HEK293 (cell line): ENCODE data around the gene RIPK4.
"Not testable (repeated sequence)": the region's sequence is repeated elsewhere in the genome, so short reads cannot be mapped to it uniquely, and the experiment has no call there.

Experiments
- CTCF ChIA-PET: fragments of 350-600 bp; formaldehyde crosslinking; extraction: SDS; loops from one replicate; lab custom pipeline; 2021; ENCODE audit warnings: antibody characterized with exemption; lab: Yijun Ruan, JAX
- POLR2A ChIA-PET: fragments of 300-600 bp; formaldehyde crosslinking; extraction: SDS; loops from one replicate; lab custom pipeline; 2020; ENCODE audit warnings: antibody characterized with exemption, inconsistent platforms; lab: Yijun Ruan, JAX
- H3K27ac ChIP-seq: fragments of 200-500 bp; sonication (Bioruptor generic); 2 replicates; pipeline ENCODE4 v1.5.1; 2014; ENCODE audit warnings: low read depth, low read length, control low read depth, inconsistent platforms; ENCODE audit errors: extremely low read depth
- H3K36me3 ChIP-seq, 2 experiments: fragments of 200-500 bp in 1 of 2; sonication (Bioruptor generic) in 1 of 2; 1 replicate in 1 of 2; 2 replicates in 1 of 2; pipeline ENCODE4 v1.5.1; 2014 to 2017; ENCODE audit warnings: inconsistent platforms in 2 of 2, low read length in 2 of 2; ENCODE audit not compliant: control insufficient read depth in 2 of 2, insufficient read depth in 1 of 2
- H3K4me1 ChIP-seq: fragments of 200-500 bp; sonication (Bioruptor generic); 2 replicates; pipeline ENCODE4 v1.5.1; 2014; ENCODE audit warnings: mild to moderate bottlenecking, low read length, inconsistent platforms; ENCODE audit not compliant: control insufficient read depth, insufficient read depth
- H3K4me3 ChIP-seq: 2 replicates; pipeline ENCODE4 v1.5.1; 2011; ENCODE audit warnings: low read depth, mild to moderate bottlenecking, control low read depth, low read length, moderate library complexity
- H3K9me3 ChIP-seq: fragments of 200-500 bp; sonication (Bioruptor generic); 2 replicates; pipeline ENCODE4 v1.5.1; 2014; ENCODE audit warnings: low read depth, low read length, inconsistent platforms; ENCODE audit not compliant: control insufficient read depth, insufficient read depth
- EGR2 ChIP-seq: fragments of 450-650 bp; formaldehyde crosslinking; IDR thresholded peaks from 2 replicates; pipeline ENCODE4 v1.5.1; 2016; ENCODE audit warnings: low read depth, missing biosample characterization, missing genetic modification characterization
- GLI2 ChIP-seq: fragments of 450-650 bp; formaldehyde crosslinking; IDR thresholded peaks from 2 replicates; pipeline ENCODE4; 2017; ENCODE audit warnings: missing biosample characterization, missing genetic modification characterization, low read depth, borderline replicate concordance
- GLI4 ChIP-seq: fragments of 450-650 bp; formaldehyde crosslinking; IDR thresholded peaks from 2 replicates; pipeline ENCODE4 v1.5.1; 2016; ENCODE audit warnings: missing biosample characterization, missing genetic modification characterization
- KLF17 ChIP-seq: fragments of 450-650 bp; formaldehyde crosslinking; IDR thresholded peaks from 2 replicates; pipeline ENCODE4 v1.5.1; 2016; ENCODE audit warnings: missing biosample characterization, missing genetic modification characterization
- PRDM10 ChIP-seq: fragments of 450-650 bp; formaldehyde crosslinking; IDR thresholded peaks from 2 replicates; pipeline ENCODE4 v1.5.1; 2016; ENCODE audit warnings: missing biosample characterization, missing genetic modification characterization
- RBAK ChIP-seq: fragments of 450-650 bp; formaldehyde crosslinking; IDR thresholded peaks from 2 replicates; pipeline ENCODE4 v1.5.1; 2016; ENCODE audit warnings: missing biosample characterization, missing genetic modification characterization
- ZBTB8A ChIP-seq: fragments of 450-650 bp; formaldehyde crosslinking; IDR thresholded peaks from 2 replicates; pipeline ENCODE4 v1.5.1; 2016; ENCODE audit warnings: missing biosample characterization, missing genetic modification characterization
- ZFHX2 ChIP-seq: fragments of 450-650 bp; formaldehyde crosslinking; conservative IDR thresholded peaks from 2 replicates; pipeline ENCODE4 v1.5.1; 2016; ENCODE audit warnings: missing biosample characterization, missing genetic modification characterization
- ZNF10 ChIP-seq: fragments of 450-650 bp; formaldehyde crosslinking; IDR thresholded peaks from 2 replicates; pipeline ENCODE4 v1.5.1; 2017; ENCODE audit warnings: missing biosample characterization, missing genetic modification characterization
- ZNF138 ChIP-seq: fragments of 450-650 bp; formaldehyde crosslinking; IDR thresholded peaks from 2 replicates; pipeline ENCODE4 v1.5.1; 2016; ENCODE audit warnings: missing biosample characterization, missing genetic modification characterization, borderline replicate concordance
- ZNF146 ChIP-seq: fragments of 450-650 bp; formaldehyde crosslinking; IDR thresholded peaks from 2 replicates; pipeline ENCODE4 v1.5.1; 2016; ENCODE audit warnings: missing biosample characterization, missing genetic modification characterization
- ZNF184 ChIP-seq: fragments of 450-650 bp; IDR thresholded peaks from 2 replicates; pipeline ENCODE4 v1.5.1; 2018; ENCODE audit warnings: missing biosample characterization, mild to moderate bottlenecking, missing genetic modification characterization
- ZNF324 ChIP-seq: fragments of 450-650 bp; formaldehyde crosslinking; IDR thresholded peaks from 2 replicates; pipeline ENCODE4 v1.5.1; 2016; ENCODE audit warnings: missing biosample characterization, missing genetic modification characterization
- ZNF354C ChIP-seq: fragments of 450-650 bp; formaldehyde crosslinking; IDR thresholded peaks from 2 replicates; pipeline ENCODE4 v1.5.1; 2016; ENCODE audit warnings: missing biosample characterization, missing genetic modification characterization, low read depth, borderline replicate concordance
- ZNF37A ChIP-seq: fragments of 450-650 bp; IDR thresholded peaks from 2 replicates; pipeline ENCODE4 v1.5.1; 2018; ENCODE audit warnings: missing biosample characterization, missing genetic modification characterization
- ZNF423 ChIP-seq: fragments of 450-650 bp; formaldehyde crosslinking; IDR thresholded peaks from 2 replicates; pipeline ENCODE4 v1.5.1; 2016; ENCODE audit warnings: missing biosample characterization, missing genetic modification characterization
- ZNF433 ChIP-seq: fragments of 450-650 bp; formaldehyde crosslinking; IDR thresholded peaks from 2 replicates; pipeline ENCODE4 v1.5.1; 2016; ENCODE audit warnings: missing biosample characterization, missing genetic modification characterization, low read depth
- ZNF670 ChIP-seq: fragments of 450-650 bp; formaldehyde crosslinking; IDR thresholded peaks from 2 replicates; pipeline ENCODE4 v1.5.1; 2016; ENCODE audit warnings: missing biosample characterization, missing genetic modification characterization, low read depth
- ZNF777 ChIP-seq: fragments of 450-650 bp; formaldehyde crosslinking; IDR thresholded peaks from 2 replicates; pipeline ENCODE4 v1.5.1; 2017; ENCODE audit warnings: missing biosample characterization, missing genetic modification characterization, borderline replicate concordance
- TF ChIP-seq, protein P1 (sequence below): fragments of 450-650 bp; formaldehyde crosslinking; IDR thresholded peaks from 2 replicates; pipeline ENCODE4 v1.5.1; 2017; ENCODE audit warnings: missing biosample characterization, missing genetic modification characterization

The RIPK4 gene

GRCh38 chr21:41725421-41726031, 41.3 kb downstream of the RIPK4 start (continued):
- TF ChIP-seq ZNF433 (no peak), GLI4 (no peak), ZBTB8A (tag by site-specific recombination) (no peak), ZNF37A (no peak), RBAK (tag by site-specific recombination) (no peak)
- TF ChIP-seq, protein P1, sequence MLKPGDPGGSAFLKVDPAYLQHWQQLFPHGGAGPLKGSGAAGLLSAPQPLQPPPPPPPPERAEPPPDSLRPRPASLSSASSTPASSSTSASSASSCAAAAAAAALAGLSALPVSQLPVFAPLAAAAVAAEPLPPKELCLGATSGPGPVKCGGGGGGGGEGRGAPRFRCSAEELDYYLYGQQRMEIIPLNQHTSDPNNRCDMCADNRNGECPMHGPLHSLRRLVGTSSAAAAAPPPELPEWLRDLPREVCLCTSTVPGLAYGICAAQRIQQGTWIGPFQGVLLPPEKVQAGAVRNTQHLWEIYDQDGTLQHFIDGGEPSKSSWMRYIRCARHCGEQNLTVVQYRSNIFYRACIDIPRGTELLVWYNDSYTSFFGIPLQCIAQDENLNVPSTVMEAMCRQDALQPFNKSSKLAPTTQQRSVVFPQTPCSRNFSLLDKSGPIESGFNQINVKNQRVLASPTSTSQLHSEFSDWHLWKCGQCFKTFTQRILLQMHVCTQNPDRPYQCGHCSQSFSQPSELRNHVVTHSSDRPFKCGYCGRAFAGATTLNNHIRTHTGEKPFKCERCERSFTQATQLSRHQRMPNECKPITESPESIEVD (tag by site-specific recombination) = no peak

DNA sequence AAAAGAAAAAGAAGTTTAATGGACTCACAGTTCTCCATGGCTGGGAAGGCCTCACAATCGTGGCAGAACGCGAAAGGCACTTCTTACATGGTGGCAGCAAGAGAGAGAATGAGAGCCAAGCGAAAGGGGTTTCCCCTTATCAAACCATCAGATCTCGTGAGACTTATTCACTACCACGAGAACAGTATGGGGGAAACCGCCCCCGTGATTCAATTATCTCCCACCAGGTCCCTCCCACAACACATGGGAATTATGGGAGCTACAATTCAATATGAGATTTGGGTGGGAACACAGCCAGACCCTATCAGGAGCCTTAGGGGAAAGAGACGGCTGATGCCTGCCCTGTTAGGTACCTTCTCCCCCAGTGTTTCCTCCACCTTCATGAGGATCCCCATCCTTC, 43.0 kb downstream of the RIPK4 start:
- H3K9me3 ChIP-seq, H3K36me3 ChIP-seq, POLR2A ChIA-PET, H3K27ac ChIP-seq, H3K4me1 ChIP-seq, CTCF ChIA-PET, H3K4me3 ChIP-seq: not testable (repeated sequence)
- TF ChIP-seq EGR2 (tag by site-specific recombination) = peak; percentile 86
- TF ChIP-seq PRDM10 (tag by site-specific recombination) = 0 out of 2 replicates have a peak, but pooled peaks have one; percentile 24
- peak; percentile 82 for TF ChIP-seq ZFHX2 (tag by site-specific recombination)

GRCh38 chr21:41722052-41723018, 44.5 kb downstream of the RIPK4 start:
- TF ChIP-seq EGR2 (tag by site-specific recombination) (peak; percentile 60; the same call in 1 of the 2 replicates), ZNF423 (no peak), ZNF777 (no peak), ZNF146 (tag by site-specific recombination) (no peak), ZNF670 (tag by site-specific recombination) (no peak), KLF17 (tag by site-specific recombination) (no peak), ZNF138 (tag by site-specific recombination) (no peak), ZNF10 (tag by site-specific recombination) (no peak), ZNF324 (tag by site-specific recombination) (no peak), ZFHX2 (tag by site-specific recombination) (peak; percentile 47; the same call in 1 of the 2 replicates), GLI2 (tag by site-specific recombination) (no peak), ZNF354C (tag by site-specific recombination) (no peak), ZNF184 (tag by site-specific recombination) (no peak)
- H3K27ac ChIP-seq = no peak overlapping the region
- no peaks in the 10 kb centered on the region for H3K9me3 ChIP-seq
- CTCF ChIA-PET = no interaction called here
- H3K4me3 ChIP-seq = no peak overlapping the region
- no peaks in the 10 kb centered on the region for H3K4me1 ChIP-seq
- POLR2A ChIA-PET = no interaction called here
- H3K36me3 ChIP-seq = no peaks in the 10 kb centered on the region
